C4-2B (cell line): ENCODE measurements around the gene NCOA3.
"Not testable (repeated sequence)": the region's sequence is repeated elsewhere in the genome, so short reads cannot be mapped to it uniquely, and the experiment has no call there.

ENCODE experiments used
- H3K27ac ChIP-seq: fragments of 450-650 bp; 2 replicates; pipeline ENCODE4 v1.5.1; 2017
- ZFX ChIP-seq: fragments of 450-650 bp; IDR thresholded peaks from 2 replicates; pipeline ENCODE4 v1.6.1; 2017
- TF ChIP-seq, protein P1 (sequence below): fragments of 450-650 bp; conservative IDR thresholded peaks from 2 replicates; pipeline ENCODE4 v1.5.1; 2017; ENCODE audit warnings: mild to moderate bottlenecking

The NCOA3 gene

DNA sequence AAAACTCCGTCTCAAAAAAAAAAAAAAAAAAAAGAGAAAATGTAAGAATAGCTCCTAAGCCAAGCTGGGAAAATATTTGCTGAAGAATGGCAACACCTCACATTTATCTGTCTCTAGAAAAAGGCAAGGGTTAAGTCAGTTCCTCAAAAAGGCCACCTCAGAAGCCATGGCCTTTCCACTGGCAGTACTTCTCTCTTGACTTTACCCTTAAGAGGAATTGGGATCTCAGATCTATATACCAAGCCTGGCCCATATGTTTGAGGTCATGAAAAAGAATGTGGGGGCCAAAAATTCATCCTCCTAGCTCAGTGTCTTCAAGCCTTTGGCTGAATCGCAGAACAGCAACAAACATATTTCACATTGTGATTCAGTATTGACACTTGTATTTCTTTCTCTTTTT lies 10.9 kb upstream of the NCOA3 start:
- no peak for TF ChIP-seq ZFX
- TF ChIP-seq, protein P1, sequence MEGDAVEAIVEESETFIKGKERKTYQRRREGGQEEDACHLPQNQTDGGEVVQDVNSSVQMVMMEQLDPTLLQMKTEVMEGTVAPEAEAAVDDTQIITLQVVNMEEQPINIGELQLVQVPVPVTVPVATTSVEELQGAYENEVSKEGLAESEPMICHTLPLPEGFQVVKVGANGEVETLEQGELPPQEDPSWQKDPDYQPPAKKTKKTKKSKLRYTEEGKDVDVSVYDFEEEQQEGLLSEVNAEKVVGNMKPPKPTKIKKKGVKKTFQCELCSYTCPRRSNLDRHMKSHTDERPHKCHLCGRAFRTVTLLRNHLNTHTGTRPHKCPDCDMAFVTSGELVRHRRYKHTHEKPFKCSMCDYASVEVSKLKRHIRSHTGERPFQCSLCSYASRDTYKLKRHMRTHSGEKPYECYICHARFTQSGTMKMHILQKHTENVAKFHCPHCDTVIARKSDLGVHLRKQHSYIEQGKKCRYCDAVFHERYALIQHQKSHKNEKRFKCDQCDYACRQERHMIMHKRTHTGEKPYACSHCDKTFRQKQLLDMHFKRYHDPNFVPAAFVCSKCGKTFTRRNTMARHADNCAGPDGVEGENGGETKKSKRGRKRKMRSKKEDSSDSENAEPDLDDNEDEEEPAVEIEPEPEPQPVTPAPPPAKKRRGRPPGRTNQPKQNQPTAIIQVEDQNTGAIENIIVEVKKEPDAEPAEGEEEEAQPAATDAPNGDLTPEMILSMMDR = no peak
- H3K27ac ChIP-seq = no peak overlapping the region

DNA sequence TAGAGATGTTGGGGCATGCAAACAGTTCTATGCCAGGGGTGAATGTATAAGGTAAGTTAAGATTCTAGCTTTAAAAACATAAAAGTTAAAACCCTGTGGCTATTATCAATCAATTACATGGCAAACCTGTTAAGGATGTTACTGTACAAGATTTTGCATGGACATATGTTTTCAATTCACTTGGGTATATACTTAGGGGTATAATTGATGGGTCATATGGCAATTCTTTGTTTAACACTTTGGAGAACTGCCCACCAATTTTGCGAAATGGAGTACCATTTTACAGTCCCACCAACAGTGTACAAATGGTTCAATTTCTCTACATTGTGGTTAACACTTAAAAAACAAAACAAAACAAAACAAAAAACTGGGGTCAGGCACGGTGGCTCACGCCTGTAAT lies 9.4 kb upstream of the NCOA3 start:
- TF ChIP-seq, protein P1 = no peak
- TF ChIP-seq ZFX = no peak
- peak overlapping the region; percentile 42; the same call in 1 of the 2 replicates for H3K27ac ChIP-seq

DNA sequence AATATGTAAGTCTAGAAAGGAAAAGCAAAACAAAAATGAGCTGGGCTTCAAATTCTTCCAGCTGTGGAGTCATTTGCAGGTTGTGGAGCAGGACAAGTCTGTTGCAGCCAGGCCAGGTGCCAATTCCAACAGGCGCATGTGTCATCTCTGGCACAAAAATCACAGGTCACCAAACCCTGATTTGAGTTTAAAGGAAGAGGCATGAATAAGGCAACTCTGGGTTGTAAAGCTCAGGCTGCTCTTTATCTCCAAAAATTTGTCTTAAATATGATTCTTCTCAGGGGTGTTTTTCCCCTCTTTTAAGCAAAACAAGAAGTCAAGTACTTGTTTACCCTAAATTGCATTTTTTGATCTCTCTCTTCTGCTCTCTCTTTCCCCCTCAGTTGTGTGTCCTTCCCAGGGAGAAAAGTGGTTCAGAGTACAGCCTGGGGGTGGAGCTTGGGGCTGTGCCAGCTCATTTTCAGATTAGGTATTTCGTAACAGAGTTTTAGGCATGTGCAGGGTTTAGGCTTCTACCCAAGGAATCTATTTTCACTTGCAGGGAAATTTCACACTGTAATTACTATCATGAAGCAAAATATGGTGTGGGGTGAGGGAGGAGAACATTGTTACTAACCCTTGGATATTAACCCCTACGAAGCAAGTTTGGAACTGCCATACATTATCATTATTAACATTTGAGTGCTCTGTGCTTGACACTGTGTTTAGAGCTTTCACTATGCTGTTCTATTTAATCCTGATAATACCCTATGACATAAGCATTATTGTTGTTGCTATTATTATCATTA lies 8.3 kb upstream of the NCOA3 start:
- H3K27ac ChIP-seq = peak overlapping the region; percentile 42; the same call in 1 of the 2 replicates

DNA sequence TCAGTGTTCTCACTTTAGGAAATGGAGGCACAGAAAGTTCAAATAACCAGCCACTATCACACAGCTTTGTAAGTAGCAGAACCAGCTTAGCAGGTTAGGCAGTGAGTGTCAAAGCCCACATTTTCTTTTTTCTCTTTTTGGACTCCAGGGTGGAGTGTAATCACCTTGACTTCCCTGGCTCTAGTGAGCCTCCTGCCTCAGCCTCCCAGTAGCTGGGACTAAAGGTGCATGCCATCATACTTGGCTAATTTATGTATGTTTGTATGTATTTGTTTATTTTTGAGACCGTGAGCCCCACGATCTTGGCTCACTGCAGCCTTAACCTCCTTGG lies 7.8 kb upstream of the NCOA3 start:
- peak overlapping the region; percentile 42 for H3K27ac ChIP-seq
- no peak for TF ChIP-seq ZFX
- TF ChIP-seq, protein P1 = no peak

More for the DNA sequence above, 8.3 kb upstream of the NCOA3 start:
- TF ChIP-seq ZFX = no peak
- TF ChIP-seq, protein P1 = no peak

DNA sequence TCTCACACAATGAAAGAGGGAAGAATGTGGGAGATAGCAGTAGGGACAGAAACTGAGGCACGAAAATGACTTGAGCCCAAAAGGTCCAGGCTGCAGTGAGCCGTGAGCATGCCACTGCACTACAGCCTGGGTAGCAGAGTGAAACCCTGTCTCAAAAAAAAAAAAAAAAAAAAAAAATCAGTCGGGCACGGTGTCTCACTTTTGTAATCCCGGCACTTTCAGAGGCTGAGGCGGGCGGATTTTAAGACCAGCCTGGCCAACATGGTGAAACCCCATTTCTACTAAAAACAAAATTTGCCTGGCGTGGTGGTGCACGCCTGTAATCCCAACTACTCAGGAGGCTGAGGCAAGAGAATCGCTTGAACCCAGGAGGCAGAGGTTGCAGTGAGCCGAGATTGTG lies 7.1 kb upstream of the NCOA3 start:
- 0 out of 2 replicates have a peak overlapping the region, but pooled peaks have one; percentile 42 for H3K27ac ChIP-seq

DNA sequence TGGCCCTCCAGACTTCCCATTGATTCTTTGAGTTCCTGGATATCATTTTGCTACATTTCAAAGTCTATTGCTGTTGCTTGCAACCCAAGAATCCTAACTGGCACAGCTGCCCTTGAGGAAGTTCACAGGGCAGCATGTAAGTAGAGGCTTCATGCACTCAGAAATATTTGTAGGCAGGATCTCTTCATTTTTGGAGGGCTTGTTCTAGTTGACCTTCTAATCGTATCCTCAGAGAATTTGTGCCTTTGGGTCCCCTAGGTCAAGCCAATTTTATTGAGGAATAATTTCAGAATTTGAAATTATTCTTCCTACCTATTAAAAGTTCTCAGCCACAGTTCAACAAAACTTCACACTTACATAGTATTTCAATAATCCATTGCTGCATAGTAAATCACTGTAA lies 5.6 kb upstream of the NCOA3 start:
- no peak overlapping the region for H3K27ac ChIP-seq
- TF ChIP-seq ZFX = no peak

DNA sequence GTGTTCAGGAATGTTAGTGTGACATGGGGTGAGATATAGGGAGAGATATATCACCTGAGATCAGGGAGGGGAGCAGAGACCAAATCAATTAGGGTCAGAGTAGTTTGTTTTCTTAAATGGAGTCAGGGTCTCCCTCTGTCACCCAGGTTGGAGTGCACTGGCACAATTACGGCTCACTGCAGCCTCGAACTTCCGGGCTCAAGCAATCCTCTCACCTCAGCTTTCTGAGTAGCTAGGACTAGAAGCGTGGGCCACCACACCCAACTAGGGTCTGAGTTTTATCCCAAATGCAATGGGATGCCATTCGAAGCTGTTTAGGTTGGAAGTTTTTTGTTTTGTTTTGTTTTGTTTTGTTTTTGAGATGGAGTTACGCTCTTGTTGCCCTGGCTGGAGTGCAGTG lies 3.1 kb upstream of the NCOA3 start:
- TF ChIP-seq, protein P1 = no peak
- no peak for TF ChIP-seq ZFX
- H3K27ac ChIP-seq = no peak overlapping the region

DNA sequence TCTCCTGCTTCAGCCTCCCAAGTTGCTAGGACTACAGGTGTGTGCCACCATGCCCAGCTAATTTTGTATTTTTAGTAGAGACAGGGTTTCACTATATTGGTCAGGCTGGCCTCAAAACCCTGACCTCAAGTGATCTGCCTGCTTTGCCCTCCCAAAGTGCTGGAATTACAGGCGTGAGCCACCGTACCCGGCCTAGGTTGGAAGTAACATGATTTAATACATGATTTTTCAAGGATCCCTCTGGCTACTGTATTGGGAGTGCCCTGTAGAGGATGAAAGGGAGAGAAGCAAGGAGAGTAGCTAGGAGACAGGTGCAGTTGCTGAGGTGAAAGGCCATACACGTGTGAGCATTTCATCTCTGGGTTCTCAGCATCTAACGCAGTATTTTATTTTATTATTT lies 2.6 kb upstream of the NCOA3 start:
- TF ChIP-seq, protein P1 = no peak
- TF ChIP-seq ZFX = no peak
- H3K27ac ChIP-seq = no peak overlapping the region

DNA sequence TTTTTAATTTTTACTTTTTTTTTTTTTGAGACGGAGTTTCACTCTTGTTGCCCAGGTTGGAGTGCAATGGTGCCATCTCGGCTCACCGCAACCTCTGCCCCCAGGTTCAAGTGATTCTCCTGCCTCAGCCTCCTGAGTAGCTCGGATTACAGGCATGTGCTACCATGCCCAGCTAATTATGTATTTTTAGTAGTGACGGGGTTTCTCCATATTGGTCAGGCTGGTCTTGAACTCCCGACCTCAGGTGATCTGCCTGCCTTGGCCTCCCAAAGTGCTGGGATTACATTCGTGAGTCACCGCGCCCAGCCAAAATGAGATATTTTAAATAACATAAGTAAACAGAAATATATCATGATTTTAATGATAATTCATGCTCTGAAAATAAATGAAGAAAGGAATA lies 1.6 kb upstream of the NCOA3 start:
- H3K27ac ChIP-seq = not testable (repeated sequence)
